Endothelial cell of umbilical vein (primary cell): ENCODE data around the gene GPR153. TPM values are rescaled to one million over a fixed set of nuclear protein-coding genes. Genes with fewer than 3 reads are reported as not detected.

Experiments used
- BruUV-seq: library from RNA; stranded (reverse); fragments of 400-500 nt; replicated peaks from 2 replicates; lab custom pipeline; 2021; lab: Mats Ljungman, UMichigan
- CTCF ChIA-PET: fragments of 300-600, 350-600 bp; sonication (Branson Sonifier 250); formaldehyde crosslinking; loops from one replicate; lab custom pipeline; 2021; ENCODE audit warnings: antibody characterized with exemption, inconsistent platforms; lab: Charles Lee
- POLR2A ChIA-PET: fragments of 300-600, 350-600 bp; sonication (Branson Sonifier 250); formaldehyde crosslinking; loops from one replicate; lab custom pipeline; 2021; ENCODE audit warnings: antibody characterized with exemption, inconsistent platforms; lab: Charles Lee
- DNase-seq: peaks from one replicate; pipeline ENCODE4 v3.0.0-alpha.2; 2011; ENCODE audit warnings: low read depth, low spot score
- FAIRE-seq: peaks from 2 replicates; lab custom pipeline; 2011; peaks lifted over from hg19 to GRCh38; lab: Jason Lieb, UNC
- H2AFZ ChIP-seq: 2 replicates; pipeline ENCODE4 v1.6.0; 2012; ENCODE audit warnings: low read depth, low read length, control low read depth, inconsistent platforms
- H3K27ac ChIP-seq: 2 replicates; pipeline ENCODE4 v1.5.1; 2011; ENCODE audit warnings: low read depth, mild to moderate bottlenecking, control low read depth, low read length, moderate library complexity; ENCODE audit not compliant: insufficient read depth
- H3K27me3 ChIP-seq, 2 experiments: 2 replicates each; pipeline versions ENCODE4 v1.6.0 to v1.6.1; 2011; ENCODE audit warnings: low read length in 2 of 2, mixed read lengths in 1 of 2; ENCODE audit not compliant: control insufficient read depth in 2 of 2, insufficient read depth in 2 of 2
- H3K36me3 ChIP-seq, 2 experiments: 2 replicates in 1 of 2; 3 replicates in 1 of 2; pipeline ENCODE4 v1.5.1; 2011; ENCODE audit warnings: low read length in 2 of 2, mild to moderate bottlenecking in 1 of 2, moderate library complexity in 1 of 2; ENCODE audit not compliant: control insufficient read depth in 2 of 2, insufficient read depth in 2 of 2; ENCODE audit errors: extremely low read depth in 1 of 2
- H3K4me1 ChIP-seq: 3 replicates; pipeline ENCODE4 v1.5.1; 2011; ENCODE audit warnings: mild to moderate bottlenecking, low read length; ENCODE audit not compliant: control insufficient read depth, insufficient read depth; ENCODE audit errors: extremely low read depth
- H3K4me2 ChIP-seq: 2 replicates; pipeline ENCODE4 v1.6.1; 2011; ENCODE audit warnings: low read length, control low read depth, mixed read lengths; ENCODE audit not compliant: insufficient read depth
- H3K4me3 ChIP-seq, 3 experiments: fragments of 200-600 bp in 1 of 3; sonication (generic), shearing (Covaris generic) in 1 of 3; replicated peaks in 1 of 3; 2 replicates each; pipeline ENCODE4 v1.5.1; 2011 to 2016; ENCODE audit warnings: control low read depth in 3 of 3, low read length in 3 of 3, mild to moderate bottlenecking in 2 of 3, inconsistent platforms in 1 of 3, low read depth in 1 of 3, moderate library complexity in 1 of 3; ENCODE audit not compliant: insufficient read depth in 1 of 3
- H3K79me2 ChIP-seq: 2 replicates; pipeline ENCODE4 v1.6.0; 2012; ENCODE audit warnings: low read length, inconsistent platforms; ENCODE audit not compliant: control insufficient read depth, insufficient read depth
- H3K9ac ChIP-seq: replicated peaks from 2 replicates; pipeline ENCODE3; 2011; ENCODE audit warnings: low read length, control low read depth; ENCODE audit not compliant: insufficient read depth; ENCODE audit errors: extremely low read depth
- H3K9me1 ChIP-seq: replicated peaks from 3 replicates; pipeline ENCODE4 v1.6.0; 2011; ENCODE audit warnings: mild to moderate bottlenecking, low read length; ENCODE audit not compliant: control insufficient read depth, insufficient read depth; ENCODE audit errors: extremely low read depth
- H3K9me3 ChIP-seq: replicated peaks from 2 replicates; pipeline ENCODE4 v1.5.1; 2012; ENCODE audit warnings: low read length, inconsistent platforms; ENCODE audit not compliant: control insufficient read depth, insufficient read depth
- H4K20me1 ChIP-seq: replicated peaks from 2 replicates; pipeline ENCODE3; 2011; ENCODE audit warnings: mild to moderate bottlenecking, low read length; ENCODE audit not compliant: control insufficient read depth, insufficient read depth; ENCODE audit errors: extremely low read depth
- CTCF ChIP-seq, 2 donors: IDR thresholded peaks; 1 replicate in 1 of 2; 2 replicates in 1 of 2; pipeline ENCODE4 v1.5.1; 2011; ENCODE audit warnings: low read length in 2 of 2, mild to moderate bottlenecking in 2 of 2, moderate library complexity in 2 of 2, control low read depth in 1 of 2, inconsistent platforms in 1 of 2, low read depth in 1 of 2; ENCODE audit not compliant: insufficient read depth in 1 of 2; ENCODE audit errors: extremely low read depth in 1 of 2
- FOS ChIP-seq: IDR thresholded peaks from 2 replicates; pipeline ENCODE4 v1.6.1; 2011; ENCODE audit warnings: mild to moderate bottlenecking, low read length, moderate library complexity, borderline replicate concordance; ENCODE audit not compliant: insufficient read depth
- JUN ChIP-seq: IDR thresholded peaks from 2 replicates; pipeline ENCODE4 v1.6.1; 2011; ENCODE audit warnings: borderline replicate concordance, low read depth; ENCODE audit not compliant: insufficient read length, insufficient read depth
- MAX ChIP-seq: IDR thresholded peaks from 2 replicates; pipeline ENCODE4 v1.6.1; 2011; ENCODE audit not compliant: insufficient read depth, insufficient read length
- MYC ChIP-seq: IDR thresholded peaks from one replicate; pipeline ENCODE4 v1.6.1; 2011; ENCODE audit warnings: mild to moderate bottlenecking, low read depth, low read length
- POLR2AphosphoS5 ChIP-seq: IDR thresholded peaks from 2 replicates; pipeline ENCODE4 v1.6.1; 2012; ENCODE audit warnings: low read depth, mild to moderate bottlenecking, control low read depth, low read length, moderate library complexity; ENCODE audit not compliant: insufficient read depth
- dilution Hi-C: fragments of 300-500 bp; cut with MboI; formaldehyde crosslinking; loops from one replicate; pipeline ENCODE4 v1.15.0; 2019; ENCODE audit warnings: low sequenced_read_pairs; ENCODE audit not compliant: extremely low pct_ligation_motif_present
- intact Hi-C: fragments of 100-400 bp; cut with micrococcal nuclease; formaldehyde crosslinking; loops from one replicate; pipeline ENCODE4 v1.10.0; 2022
- polyA plus RNA-seq, 4 experiments: library from polyadenylated mRNA; depleted of rRNA in 3 of 4; stranded (reverse) in 3 of 4; unstranded in 1 of 4; fragments of >200 nt; gene quantifications; 2 replicates each; pipeline versions ENCODE4 v1.2.1 to v1.2.3, GENCODE V29; 2011 to 2012; ENCODE audit warnings: missing spikeins in 1 of 4
- total RNA-seq: library from RNA; stranded (reverse); gene quantifications from 2 replicates; pipeline ENCODE4 v1.2.3, GENCODE V29; 2021

Gene GPR153
- total and polyA plus RNA-seq, 2 donors (not counting 3 experiments of a cell fraction or from before 2014, with no cell fraction given) = 3.1 to 3.9 TPM

- H3K27me3 ChIP-seq = peaks cover 17 to 24% of the 10 kb centered on the region in 2 experiments
- no peaks in the 10 kb centered on the region for H3K79me2 ChIP-seq
- peaks cover 5% of the 10 kb centered on the region for H3K4me1 ChIP-seq
- H3K9ac ChIP-seq = no peak overlapping the region
- no peak for FAIRE-seq
- no peaks in the 10 kb centered on the region for H3K9me3 ChIP-seq
- no peak for DNase-seq
- H3K27ac ChIP-seq = no peak overlapping the region
- dilution Hi-C loops (no loop called here), intact Hi-C loops (no loop called here)
- no peaks in the 10 kb centered on the region for H3K9me1 ChIP-seq
- TF ChIP-seq MYC (no peak), MAX (no peak), POLR2AphosphoS5 (no peak), JUN (no peak), FOS (no peak), CTCF (IDR thresholded peaks at IDR 0.05; ENCODE audit: extremely low read depth in 1 of 2, insufficient read depth in 1 of 2, low read depth in 1 of 2, low read length in 2 of 2) (no peak)
- ChIA-PET POLR2A (interaction anchor here (0.6 kb wide), 1 partner anchor 216 kb away, joined by 3 read pairs; no protein-coding TSS in a partner anchor), CTCF (interaction anchor here (1.2 to 7.8 kb wide), 11 partner anchors 10 to 189 kb away, joined by 3 to 208 read pairs (median 13); partner anchors contain the start of genes ACOT7 and RNF207)
- no peaks in the 10 kb centered on the region for H4K20me1 ChIP-seq
- H2AFZ ChIP-seq = no peak overlapping the region
- H3K36me3 ChIP-seq = no peaks in the 10 kb centered on the region
- no TSS peak for BruUV-seq
- no peak overlapping the region for H3K4me3 ChIP-seq
- no peak overlapping the region for H3K4me2 ChIP-seq
Measured at GRCh38 chr1:6248161-6248776, 12.6 kb downstream of the GPR153 start.
